K562 (cell line): ENCODE measurements around the gene LAT. TPM values are rescaled to one million over a fixed set of nuclear protein-coding genes. Genes with fewer than 3 reads are reported as not detected.

Experiments used
- ATAC-seq: fragments of 200-7000 bp; cut with Tn5 transposase; 3 replicates; pipeline ENCODE4 v1.9.1; 2020; ENCODE audit warnings: moderate library complexity
- BruUV-seq: library from RNA; stranded (reverse); fragments of 400-500 nt; replicated peaks from 2 replicates; lab custom pipeline; 2021; lab: Mats Ljungman, UMichigan
- CTCF ChIA-PET: fragments of 300-600 bp; formaldehyde crosslinking; extraction: SDS; loops from one replicate; lab custom pipeline; 2021; ENCODE audit warnings: low intra/inter-chr PET ratio; lab: Yijun Ruan, JAX
- POLR2A ChIA-PET: fragments of 300-600, 350-650 bp; sonication (Branson Sonifier 250); formaldehyde crosslinking; extraction: SDS; loops from one replicate; lab custom pipeline; 2021; ENCODE audit warnings: antibody characterized with exemption, inconsistent platforms; lab: Yijun Ruan, JAX
- DNase-seq, 4 experiments: peaks; one replicate each; pipeline versions ENCODE4 v3.0.0 to v3.0.0-alpha.2; 2011 to 2018; ENCODE audit warnings: low spot score in 3 of 4, mixed read lengths in 3 of 4; ENCODE audit errors: extremely low read depth in 1 of 4
- FAIRE-seq: peaks from 2 replicates; lab custom pipeline; 2011; peaks lifted over from hg19 to GRCh38; lab: Jason Lieb, UNC
- H2AFZ ChIP-seq: 2 replicates; pipeline ENCODE4 v1.6.0; 2011; ENCODE audit warnings: low read depth, low read length, control low read depth, inconsistent platforms
- H3K27ac ChIP-seq: fragments of 200-600 bp; 3 replicates; pipeline ENCODE4 v1.8.0; 2011; ENCODE audit warnings: low read depth, mild to moderate bottlenecking, control low read depth, inconsistent platforms, low read length, moderate library complexity, mixed read lengths; ENCODE audit errors: extremely low read depth
- H3K27me3 ChIP-seq, 2 experiments: fragments of 300-600 bp in 1 of 2; 2 replicates in 1 of 2; 3 replicates in 1 of 2; pipeline versions ENCODE4 v1.6.0 to v1.8.0; 2011; ENCODE audit warnings: inconsistent platforms in 2 of 2, low read length in 2 of 2, mild to moderate bottlenecking in 1 of 2, mixed read lengths in 1 of 2, moderate library complexity in 1 of 2; ENCODE audit not compliant: control insufficient read depth in 2 of 2, insufficient read depth in 2 of 2
- H3K36me3 ChIP-seq: fragments of 300-600 bp; 3 replicates; pipeline ENCODE4 v1.8.0; 2011; ENCODE audit warnings: mild to moderate bottlenecking, low read length, inconsistent platforms; ENCODE audit not compliant: control insufficient read depth, insufficient read depth
- H3K4me1 ChIP-seq, 2 experiments: fragments of 200-600 bp in 1 of 2; replicated peaks in 1 of 2; 2 replicates in 1 of 2; 3 replicates in 1 of 2; pipeline versions ENCODE4 v1.5.1 to v1.8.0; 2011; ENCODE audit warnings: inconsistent platforms in 2 of 2, low read length in 2 of 2, mild to moderate bottlenecking in 1 of 2, mixed read lengths in 1 of 2, moderate library complexity in 1 of 2; ENCODE audit not compliant: control insufficient read depth in 2 of 2, insufficient read depth in 2 of 2
- H3K4me2 ChIP-seq: 2 replicates; pipeline ENCODE4 v1.6.1; 2011; ENCODE audit warnings: low read length, control low read depth, inconsistent platforms, mixed read lengths; ENCODE audit not compliant: insufficient read depth
- H3K4me3 ChIP-seq: fragments of 200-600 bp; sonication (generic), shearing (Covaris generic); 2 replicates; pipeline ENCODE4 v1.5.1; 2016; ENCODE audit warnings: control low read depth, inconsistent platforms
- H3K79me2 ChIP-seq: fragments of 200-600 bp; 3 replicates; pipeline ENCODE4 v1.8.0; 2011; ENCODE audit warnings: low read length, inconsistent platforms; ENCODE audit not compliant: control insufficient read depth, insufficient read depth
- H3K9ac ChIP-seq, 2 experiments: 2 replicates each; pipeline versions ENCODE4 v1.6.0 to v1.6.1; 2011; ENCODE audit warnings: low read depth in 2 of 2, low read length in 2 of 2, control low read depth in 1 of 2, inconsistent platforms in 1 of 2, mild to moderate bottlenecking in 1 of 2, mixed read lengths in 1 of 2; ENCODE audit not compliant: insufficient read depth in 1 of 2
- H3K9me1 ChIP-seq: one replicate; pipeline ENCODE4 v1.6.0; 2011; ENCODE audit warnings: inconsistent platforms, mild to moderate bottlenecking, low read length, moderate library complexity; ENCODE audit not compliant: control insufficient read depth, insufficient read depth
- H3K9me3 ChIP-seq: replicated peaks from 2 replicates; pipeline ENCODE4 v1.5.1; 2011; ENCODE audit warnings: low read depth, low read length, inconsistent platforms; ENCODE audit not compliant: control insufficient read depth, insufficient read depth
- H4K20me1 ChIP-seq: replicated peaks from 2 replicates; pipeline ENCODE4 v1.6.1; 2011; ENCODE audit warnings: low read length, inconsistent platforms, mixed read lengths; ENCODE audit not compliant: control insufficient read depth, insufficient read depth
- CBX8 ChIP-seq: fragments of 200-600 bp; sonication (generic); IDR thresholded peaks from 2 replicates; pipeline ENCODE4 v1.6.1; 2012; ENCODE audit warnings: borderline replicate concordance, mixed run types, low read depth, mild to moderate bottlenecking, moderate library complexity, mixed read lengths, low read length, control low read depth, inconsistent platforms; ENCODE audit not compliant: poor library complexity, severe bottlenecking; ENCODE audit errors: extremely low read depth
- CREBBP ChIP-seq: IDR thresholded peaks from one replicate; pipeline ENCODE4 v1.6.1; 2012; ENCODE audit warnings: low read depth, mild to moderate bottlenecking, control low read depth, inconsistent platforms, low read length
- LEF1 ChIP-seq: fragments of 450-650 bp; IDR thresholded peaks from 2 replicates; pipeline ENCODE4 v1.6.1; 2016; ENCODE audit warnings: mild to moderate bottlenecking
- MCM5 ChIP-seq: fragments of 450-650 bp; IDR thresholded peaks from 2 replicates; pipeline ENCODE4 v1.6.1; 2016; ENCODE audit warnings: low read depth
- RFX7 ChIP-seq: fragments of 250-450 bp; sonication (Bioruptor Pico); IDR thresholded peaks from 2 replicates; pipeline ENCODE4 v1.5.1; 2021; ENCODE audit warnings: mild to moderate bottlenecking
- SMAD3 ChIP-seq: fragments of 450-650 bp; formaldehyde crosslinking; conservative IDR thresholded peaks from 2 replicates; pipeline ENCODE4 v1.4.0; 2020; ENCODE audit warnings: mild to moderate bottlenecking
- ZBTB11 ChIP-seq, 3 experiments: fragments of 200-800 bp in 1 of 3; fragments of 250-450 bp in 1 of 3; fragments of 450-650 bp in 1 of 3; sonication (Bioruptor Pico) in 1 of 3; sonication (Bioruptor generic) in 1 of 3; formaldehyde crosslinking in 1 of 3; IDR thresholded peaks; 2 replicates each; pipeline versions ENCODE4 v1.6.1 to v1.8.0; 2016 to 2022; ENCODE audit warnings: mild to moderate bottlenecking in 2 of 3, missing genetic modification characterization in 2 of 3, missing compliant biosample characterization in 1 of 3, moderate library complexity in 1 of 3
- WGBS: fragments of 100-300 bp; shearing (Covaris generic); methylation state at CpG from one replicate; pipeline ENCODE4 v1.1.6; 2016; ENCODE audit warnings: low coverage, mixed read lengths; ENCODE audit not compliant: insufficient coverage; ENCODE audit errors: missing lambda C conversion rate; 5-methylcytosine and 5-hydroxymethylcytosine counted together
- in situ Hi-C: fragments of 300-500 bp; cut with MboI; formaldehyde crosslinking; loops from 4 replicates; pipeline ENCODE4 v1.15.0; 2018; ENCODE audit warnings: inconsistent platforms, mixed read lengths
- intact Hi-C: fragments of 100-400 bp; cut with micrococcal nuclease; formaldehyde crosslinking; loops from 2 replicates; pipeline ENCODE4 v1.14.2; 2022
- polyA plus RNA-seq, 8 experiments: library from polyadenylated mRNA; depleted of rRNA in 4 of 8; stranded (reverse) in 5 of 8; unstranded in 3 of 8; fragments of >200 nt; fragmentation: Nextera tagmentation in 2 of 8; fragmentation: Illumina TruSeq in 1 of 8; extraction: Ambion mirVana in 2 of 8; extraction: Trizol in 1 of 8; gene quantifications; 2 replicates each; pipeline versions ENCODE4 v1.2.1 to v1.2.3, GENCODE V29; 2011 to 2014; ENCODE audit warnings: inconsistent platforms in 1 of 8, missing spikeins in 1 of 8
- total RNA-seq, 7 experiments: library from RNA; depleted of rRNA in 6 of 7; stranded (reverse); fragments of >200 nt in 6 of 7; fragmentation: Illumina TruSeq in 2 of 7; extraction: Trizol in 2 of 7; gene quantifications; 2 replicates each; pipeline versions ENCODE4 v1.2.1 to v1.2.3, GENCODE V29; 2011 to 2021; ENCODE audit warnings: low replicate concordance in 1 of 7
- TF ChIP-seq, protein P1 (sequence below): fragments of 250-450 bp; sonication (Bioruptor Pico); IDR thresholded peaks from 2 replicates; pipeline ENCODE4 v1.4.0; 2020; ENCODE audit warnings: mild to moderate bottlenecking, moderate library complexity
- TF ChIP-seq, protein P2 (sequence below): fragments of 450-650 bp; formaldehyde crosslinking; IDR thresholded peaks from 2 replicates; pipeline ENCODE4 v1.4.0; 2020; ENCODE audit warnings: mild to moderate bottlenecking, moderate library complexity

The LAT gene
- total and polyA plus RNA-seq, 9 of the 15 experiments (the other 6 are each of a cell fraction or from before 2014, with no cell fraction given) = 0.40 to 4.2 (median 1.3) TPM

DNA sequence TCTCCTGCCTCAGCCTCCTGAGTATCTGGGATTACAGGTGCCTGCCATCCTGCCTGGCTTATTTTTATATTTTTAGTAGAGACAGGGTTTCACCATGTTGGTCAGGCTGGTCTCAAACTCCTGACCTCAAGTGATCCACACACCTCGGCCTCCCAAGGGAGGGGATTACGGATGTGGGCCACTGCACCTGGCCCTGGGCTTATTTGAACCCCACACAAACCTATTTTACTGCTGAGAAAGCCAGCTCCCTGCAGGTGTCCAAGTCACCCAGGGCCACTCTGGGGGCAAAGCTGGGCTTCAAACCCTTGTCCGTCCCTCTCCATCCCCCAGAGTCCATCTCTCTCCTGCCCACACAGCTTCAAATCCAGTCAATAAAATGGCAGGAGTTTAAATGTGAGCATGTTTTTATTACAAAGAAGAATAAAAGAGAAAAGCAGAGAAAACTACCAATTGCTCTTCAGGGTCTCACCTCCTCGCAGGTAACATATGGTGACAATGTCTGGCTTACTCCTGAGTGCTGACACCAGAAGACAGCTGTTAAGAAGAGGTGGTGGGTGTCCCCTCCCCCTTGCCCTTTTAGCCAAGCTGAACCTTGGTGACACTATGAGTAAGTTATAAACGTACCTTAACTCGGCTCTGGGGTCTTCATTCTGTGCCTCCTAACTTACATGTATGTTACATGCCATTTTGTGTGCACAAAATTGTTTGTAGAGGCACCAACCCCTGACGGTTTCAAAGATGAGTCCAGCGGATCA, 45.4 kb downstream of the LAT start:
- in situ Hi-C loops (loop anchor here (25.0 kb wide), 1 partner anchor 368 kb away; no protein-coding TSS in a partner anchor), intact Hi-C loops (no loop called here)
- Histone ChIP-seq H3K9me3 (no peaks in the 10 kb centered on the region), H3K9ac (no peak overlapping the region), H3K27me3 (no peaks in the 10 kb centered on the region), H3K4me3 (no peak overlapping the region), H3K79me2 (no peaks in the 10 kb centered on the region), H3K4me1 (peaks cover 21 to 23% of the 10 kb centered on the region in 2 experiments; a peak in 4 of 5 replicates), H4K20me1 (no peaks in the 10 kb centered on the region), H3K36me3 (no peaks in the 10 kb centered on the region), H3K9me1 (no peaks in the 10 kb centered on the region), H2AFZ (peak overlapping the region; percentile 63), H3K27ac (no peak overlapping the region; the same call in 2 of the 3 replicates), H3K4me2 (no peak overlapping the region)
- WGBS = 69% methylated on average over 8 of the region's 8 CpGs
- FAIRE-seq (no peak), DNase-seq (no peak), ATAC-seq (no peak)
- ChIA-PET CTCF (no interaction called here), POLR2A (interaction anchor here (0.7 kb wide), 1 partner anchor 9 kb away, joined by 5 read pairs; no protein-coding TSS in a partner anchor)
- BruUV-seq = no TSS peak
- TF ChIP-seq LEF1 (no peak), MCM5 (no peak), CBX8 (no peak), RFX7 (no peak), SMAD3 (no peak), ZBTB11 (CRISPR knock-in tag; IDR thresholded peaks at IDR 0.05) (no peak), CREBBP (no peak)
- TF ChIP-seq, protein P1, sequence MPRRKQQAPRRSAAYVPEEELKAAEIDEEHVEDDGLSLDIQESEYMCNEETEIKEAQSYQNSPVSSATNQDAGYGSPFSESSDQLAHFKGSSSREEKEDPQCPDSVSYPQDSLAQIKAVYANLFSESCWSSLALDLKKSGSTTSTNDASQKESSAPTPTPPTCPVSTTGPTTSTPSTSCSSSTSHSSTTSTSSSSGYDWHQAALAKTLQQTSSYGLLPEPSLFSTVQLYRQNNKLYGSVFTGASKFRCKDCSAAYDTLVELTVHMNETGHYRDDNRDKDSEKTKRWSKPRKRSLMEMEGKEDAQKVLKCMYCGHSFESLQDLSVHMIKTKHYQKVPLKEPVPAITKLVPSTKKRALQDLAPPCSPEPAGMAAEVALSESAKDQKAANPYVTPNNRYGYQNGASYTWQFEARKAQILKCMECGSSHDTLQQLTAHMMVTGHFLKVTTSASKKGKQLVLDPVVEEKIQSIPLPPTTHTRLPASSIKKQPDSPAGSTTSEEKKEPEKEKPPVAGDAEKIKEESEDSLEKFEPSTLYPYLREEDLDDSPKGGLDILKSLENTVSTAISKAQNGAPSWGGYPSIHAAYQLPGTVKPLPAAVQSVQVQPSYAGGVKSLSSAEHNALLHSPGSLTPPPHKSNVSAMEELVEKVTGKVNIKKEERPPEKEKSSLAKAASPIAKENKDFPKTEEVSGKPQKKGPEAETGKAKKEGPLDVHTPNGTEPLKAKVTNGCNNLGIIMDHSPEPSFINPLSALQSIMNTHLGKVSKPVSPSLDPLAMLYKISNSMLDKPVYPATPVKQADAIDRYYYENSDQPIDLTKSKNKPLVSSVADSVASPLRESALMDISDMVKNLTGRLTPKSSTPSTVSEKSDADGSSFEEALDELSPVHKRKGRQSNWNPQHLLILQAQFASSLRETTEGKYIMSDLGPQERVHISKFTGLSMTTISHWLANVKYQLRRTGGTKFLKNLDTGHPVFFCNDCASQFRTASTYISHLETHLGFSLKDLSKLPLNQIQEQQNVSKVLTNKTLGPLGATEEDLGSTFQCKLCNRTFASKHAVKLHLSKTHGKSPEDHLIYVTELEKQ (CRISPR knock-in tag) = no peak
- TF ChIP-seq, protein P2, sequence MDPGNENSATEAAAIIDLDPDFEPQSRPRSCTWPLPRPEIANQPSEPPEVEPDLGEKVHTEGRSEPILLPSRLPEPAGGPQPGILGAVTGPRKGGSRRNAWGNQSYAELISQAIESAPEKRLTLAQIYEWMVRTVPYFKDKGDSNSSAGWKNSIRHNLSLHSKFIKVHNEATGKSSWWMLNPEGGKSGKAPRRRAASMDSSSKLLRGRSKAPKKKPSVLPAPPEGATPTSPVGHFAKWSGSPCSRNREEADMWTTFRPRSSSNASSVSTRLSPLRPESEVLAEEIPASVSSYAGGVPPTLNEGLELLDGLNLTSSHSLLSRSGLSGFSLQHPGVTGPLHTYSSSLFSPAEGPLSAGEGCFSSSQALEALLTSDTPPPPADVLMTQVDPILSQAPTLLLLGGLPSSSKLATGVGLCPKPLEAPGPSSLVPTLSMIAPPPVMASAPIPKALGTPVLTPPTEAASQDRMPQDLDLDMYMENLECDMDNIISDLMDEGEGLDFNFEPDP (CRISPR knock-in tag) = no peak
